SW480 (cell line): ENCODE measurements around the gene SRGN.

Experiments used
- DNase-seq: peaks from one replicate; pipeline ENCODE4 v3.0.0-alpha.2; 2016; ENCODE audit warnings: low spot score

The SRGN gene

GRCh38 chr10:69061305-69062161, 26.4 kb upstream of the SRGN start:
- peak; percentile 28 for DNase-seq

- no peak for DNase-seq
Observed at GRCh38 chr10:69062901-69063300, 25.0 kb upstream of the SRGN start.

DNA sequence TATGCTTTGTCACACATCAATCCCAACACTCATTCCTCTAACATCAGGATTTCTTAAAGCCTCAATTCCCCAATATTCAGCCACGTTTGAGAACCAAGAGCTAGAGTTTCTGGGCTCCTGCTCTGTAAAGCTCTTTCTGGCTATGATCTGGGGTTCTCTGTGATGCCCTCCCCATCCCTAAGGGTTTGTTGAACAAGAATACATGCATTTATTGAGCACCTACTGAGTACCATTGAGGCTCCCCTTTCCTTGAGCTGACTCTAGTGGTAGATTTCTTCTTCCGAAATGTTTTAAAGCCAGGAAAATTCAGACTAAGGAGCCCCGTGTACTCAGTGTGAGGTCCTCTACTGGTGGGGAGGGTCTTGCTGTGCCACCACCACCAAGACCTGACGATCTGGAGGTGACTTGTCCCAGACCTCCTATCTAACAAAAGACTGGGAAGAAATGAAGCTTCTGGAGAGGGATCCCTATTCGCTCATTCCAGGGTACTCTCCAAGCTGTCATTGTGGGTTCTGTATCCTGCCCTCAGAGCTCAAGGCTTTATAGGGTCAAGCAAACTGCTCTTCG, 23.1 kb upstream of the SRGN start:
- no peak for DNase-seq

GRCh38 chr10:69065406-69066361, 22.2 kb upstream of the SRGN start:
- no peak for DNase-seq

- no peak for DNase-seq
Observed at GRCh38 chr10:69067189-69067588, 20.7 kb upstream of the SRGN start.

GRCh38 chr10:69068549-69068948, 19.4 kb upstream of the SRGN start:
- DNase-seq, result no peak

DNA sequence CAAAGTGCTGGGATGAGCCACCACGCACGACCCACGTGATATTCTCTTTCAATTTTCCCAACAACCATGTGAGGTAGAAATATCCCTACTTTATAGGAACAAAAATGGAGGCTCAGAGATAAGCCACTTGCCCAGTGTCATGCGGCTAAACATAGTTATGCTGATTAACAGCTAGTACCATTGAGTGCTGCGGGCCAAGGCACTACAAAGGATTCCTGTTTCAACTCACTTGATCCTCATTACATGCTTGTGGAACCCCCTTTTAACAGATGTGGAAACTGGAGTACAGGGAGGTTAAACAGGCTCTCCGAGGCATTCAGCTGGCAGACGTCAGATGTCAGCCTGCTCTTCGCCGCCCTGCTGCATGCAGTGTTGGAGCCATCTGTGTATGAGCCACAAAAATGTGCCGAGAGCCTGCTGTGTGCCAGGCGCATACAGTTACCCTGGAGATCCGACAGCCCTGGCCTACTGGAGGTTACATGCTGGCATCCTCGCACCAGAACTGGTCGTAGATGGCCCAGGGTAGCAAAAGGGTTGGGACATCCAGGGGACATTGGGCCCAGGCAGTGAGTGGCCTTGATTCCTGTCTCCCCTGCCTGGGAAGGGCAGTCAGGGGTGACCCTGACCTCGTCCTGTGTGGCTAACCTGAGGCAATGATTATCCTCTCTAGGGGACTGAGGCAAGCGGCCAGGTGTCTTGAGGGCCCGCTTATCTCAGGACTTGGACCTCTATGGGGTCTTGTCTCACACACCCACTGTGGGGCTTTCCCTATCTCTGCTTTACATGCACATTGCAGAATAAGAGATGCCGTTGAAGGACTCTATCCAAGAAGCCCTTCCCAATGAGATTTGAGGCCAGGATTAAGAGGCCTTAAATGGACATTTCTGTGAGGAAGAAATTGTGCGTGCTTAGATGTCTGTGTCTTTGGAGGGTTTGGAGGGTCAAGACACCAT, 18.5 kb upstream of the SRGN start:
- no peak for DNase-seq

GRCh38 chr10:69070951-69071350, 17.0 kb upstream of the SRGN start:
- DNase-seq, result no peak

DNA sequence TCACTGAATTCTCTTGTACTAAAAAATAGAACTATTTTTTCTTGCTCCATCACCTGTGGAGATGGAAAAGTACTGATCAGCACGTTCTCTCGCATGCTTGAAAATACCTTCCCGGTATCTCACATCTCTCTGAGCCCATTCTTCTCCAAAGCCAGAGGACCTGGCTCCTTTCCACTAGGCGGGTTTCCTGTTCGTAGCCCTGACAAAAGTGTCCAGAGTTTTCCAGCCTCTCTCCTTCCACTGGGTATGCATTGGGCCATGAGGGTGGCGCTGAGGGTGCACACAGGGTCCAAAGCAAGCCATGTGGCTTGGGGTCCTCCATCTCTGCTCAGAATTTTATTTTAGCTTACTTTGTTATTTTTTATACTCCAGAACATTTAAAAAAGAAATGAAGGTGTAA, 16.3 kb upstream of the SRGN start:
- DNase-seq, result no peak

DNA sequence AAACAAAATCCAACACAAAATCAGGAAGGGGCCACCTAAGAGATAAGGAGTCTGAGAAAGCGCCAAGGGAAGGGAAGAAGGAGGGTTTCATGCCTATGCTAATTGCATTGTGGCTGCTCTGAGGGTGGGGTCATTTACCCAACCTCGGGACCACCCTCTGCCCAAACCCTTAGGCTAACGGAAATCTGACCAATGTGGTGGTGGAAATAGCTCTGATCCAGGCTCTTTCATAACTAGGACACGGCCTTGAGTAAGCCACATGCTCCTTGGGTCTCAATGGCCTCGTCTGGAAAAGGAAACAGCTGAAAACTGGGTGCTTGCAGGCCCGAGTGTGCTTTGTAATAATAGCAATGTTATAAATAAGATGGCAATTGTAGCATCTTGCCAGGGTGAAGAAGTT, 14.9 kb upstream of the SRGN start:
- DNase-seq, result no peak

DNA sequence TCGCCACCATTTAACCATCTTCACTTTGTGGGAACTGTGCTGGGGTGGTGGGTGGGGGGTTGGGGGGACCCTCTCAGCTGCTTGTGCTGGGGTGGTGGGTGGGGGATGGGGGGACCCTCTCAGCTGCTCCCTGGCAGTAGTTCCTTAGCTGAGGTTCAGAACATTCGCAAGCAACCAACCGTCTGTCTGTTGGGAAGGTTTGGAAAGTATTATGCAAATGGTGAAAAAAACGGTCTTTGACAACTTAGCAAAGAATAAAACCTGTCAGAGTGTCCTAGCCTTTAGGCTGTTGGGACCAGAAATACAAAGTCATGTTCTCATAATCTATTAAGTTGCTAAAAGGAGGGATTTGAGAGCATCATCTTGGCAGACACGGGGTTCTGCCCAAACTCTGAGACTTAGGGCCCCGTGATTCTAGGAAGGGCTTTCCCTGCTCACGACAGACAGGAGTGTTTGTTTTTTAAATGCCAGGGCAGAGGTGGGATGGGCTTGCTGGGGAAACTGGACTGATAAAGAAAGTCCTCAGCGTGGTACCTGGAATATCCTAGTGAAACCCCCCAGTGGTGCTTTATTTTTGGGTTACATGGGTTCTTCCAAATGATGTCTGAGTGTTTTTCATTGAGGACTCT, 14.1 kb upstream of the SRGN start:
- DNase-seq, result no peak

DNA sequence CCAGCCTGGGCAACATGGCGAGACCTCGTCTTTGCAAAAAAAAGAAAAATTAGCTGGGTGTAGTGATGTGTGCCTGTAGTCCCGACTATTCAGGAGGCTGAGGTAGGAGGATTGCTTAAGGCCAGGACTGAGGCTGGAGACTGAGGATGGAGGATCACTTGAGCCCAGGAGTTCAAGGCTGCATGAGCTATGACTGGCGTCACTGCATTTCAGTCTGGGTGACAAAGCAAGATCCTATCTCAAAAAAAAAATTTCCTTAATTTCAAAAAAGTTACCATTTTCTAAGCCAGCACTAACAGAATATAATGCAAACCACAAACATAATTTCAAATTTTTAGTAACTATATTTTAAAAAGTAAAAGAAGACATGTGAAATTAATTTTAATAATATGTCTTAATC, 13.4 kb upstream of the SRGN start:
- DNase-seq, result no peak

DNA sequence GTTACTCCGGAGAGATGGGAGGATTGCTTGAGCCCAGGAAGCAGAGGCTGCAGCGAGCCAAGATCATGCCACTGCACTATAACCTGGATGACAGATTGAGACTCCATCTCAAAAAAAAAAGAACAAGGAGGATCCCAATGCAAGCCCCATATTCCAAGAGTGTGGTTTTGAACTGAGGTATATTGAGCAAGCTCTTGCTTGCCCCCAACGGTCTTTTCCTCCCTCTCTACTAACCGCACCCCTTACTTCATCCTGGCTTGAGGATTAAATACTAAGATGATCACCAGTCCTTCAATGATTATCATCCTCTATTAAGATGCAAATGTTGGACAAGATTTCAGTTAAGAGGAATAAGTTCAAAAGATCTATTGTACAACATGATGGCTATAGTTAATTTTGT, 12.5 kb upstream of the SRGN start:
- DNase-seq, result no peak

- no peak for DNase-seq
Observed at GRCh38 chr10:69078311-69078710, 9.6 kb upstream of the SRGN start.

DNA sequence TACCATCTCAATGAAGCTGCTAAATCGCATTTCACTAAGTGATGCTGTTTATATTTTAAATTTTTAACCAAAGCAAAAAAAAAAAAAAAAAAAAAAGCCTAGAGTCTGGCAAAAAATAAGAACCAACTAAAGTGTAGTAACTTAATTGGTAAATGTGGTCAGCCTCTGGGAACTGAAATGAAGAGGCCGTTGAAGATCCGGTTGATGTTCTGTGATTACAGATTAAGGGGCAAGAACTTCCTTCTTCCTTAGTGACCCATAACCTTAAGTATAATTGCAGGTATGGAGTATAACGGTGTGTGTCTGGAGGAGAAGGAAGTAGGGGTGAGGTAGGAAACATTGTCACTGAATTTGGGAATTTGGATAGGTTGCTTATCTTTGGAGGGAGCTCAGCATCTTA, 7.7 kb upstream of the SRGN start:
- no peak for DNase-seq

GRCh38 chr10:69086001-69086509, 1.8 kb upstream of the SRGN start:
- no peak for DNase-seq

GRCh38 chr10:69088471-69088769, 517 bp downstream of the SRGN start:
- DNase-seq, result no peak

- DNase-seq, result no peak
Observed at GRCh38 chr10:69088801-69089501, 1.0 kb downstream of the SRGN start.

GRCh38 chr10:69089638-69090599, 2.0 kb downstream of the SRGN start:
- no peak for DNase-seq
